WI38 (cell line): ENCODE measurements around the gene UBE2I.
"Not testable (repeated sequence)": the region's sequence is repeated elsewhere in the genome, so short reads cannot be mapped to it uniquely, and the experiment has no call there.

Experiments used
- H3K4me3 ChIP-seq: 2 replicates; pipeline ENCODE4 v1.5.1; 2011; ENCODE audit warnings: low read depth, mild to moderate bottlenecking, control low read depth, low read length
- CTCF ChIP-seq: IDR thresholded peaks from 2 replicates; pipeline ENCODE4 v1.5.1; 2012; ENCODE audit warnings: low read depth, mild to moderate bottlenecking, control low read depth, low read length

Gene UBE2I

GRCh38 chr16:1290063-1290501 lies 19.4 kb upstream of the UBE2I start:
- H3K4me3 ChIP-seq = no peak overlapping the region
- TF ChIP-seq CTCF = no peak

DNA sequence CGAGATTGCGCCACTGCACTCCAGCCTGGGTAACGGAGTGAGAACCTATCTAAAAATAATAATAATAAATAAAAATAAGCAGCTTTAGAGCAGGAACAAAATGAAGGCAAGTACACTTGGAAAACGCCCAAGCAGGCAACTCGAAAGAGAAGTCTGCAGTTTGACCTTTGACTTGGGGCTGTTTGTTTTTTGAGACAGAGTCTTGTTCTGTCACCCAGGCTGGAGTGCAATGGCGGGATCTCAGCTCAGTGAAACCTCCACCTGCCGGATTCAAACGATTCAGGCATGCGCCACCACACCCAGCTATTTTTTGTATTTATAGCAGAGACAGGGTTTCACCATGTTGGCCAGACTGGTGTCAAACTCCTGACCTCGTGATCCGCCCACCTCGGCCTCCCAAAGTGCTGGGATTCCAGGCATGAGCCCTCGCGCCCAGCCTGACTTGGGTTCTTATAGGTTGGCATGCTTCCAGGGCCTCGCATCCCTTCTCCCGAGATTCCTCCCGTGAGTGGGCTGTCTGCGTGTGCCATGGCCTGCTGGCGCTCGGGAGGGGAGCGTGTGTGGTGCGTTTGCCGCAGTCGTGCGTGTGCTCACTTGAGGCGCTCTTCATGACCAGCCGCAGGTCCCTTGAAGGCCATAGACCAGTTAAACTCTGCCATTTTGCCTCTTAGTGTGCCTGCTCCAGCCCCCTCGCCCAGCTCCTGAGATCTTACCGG lies 18.4 kb upstream of the UBE2I start:
- no peak for TF ChIP-seq CTCF
- H3K4me3 ChIP-seq = no peak overlapping the region

DNA sequence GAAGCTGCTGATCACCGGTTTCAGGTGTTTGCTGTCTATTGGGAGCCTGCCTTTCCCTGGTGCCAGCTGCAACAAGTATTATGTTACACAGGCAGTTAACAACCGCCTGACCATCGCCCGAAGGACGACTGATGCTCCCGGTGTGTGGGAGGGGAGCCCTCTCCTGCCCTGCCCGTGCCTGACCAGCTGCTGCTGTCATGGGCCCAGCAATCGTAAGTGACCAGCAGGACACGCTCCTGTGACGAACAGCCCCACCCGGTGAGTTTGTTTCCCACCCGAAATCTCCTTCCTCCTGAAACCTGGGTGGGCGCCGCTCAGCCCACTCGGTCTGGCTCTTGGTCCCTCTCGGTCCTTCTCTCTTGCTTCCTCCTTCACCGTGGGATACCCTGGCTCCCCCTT lies 17.9 kb upstream of the UBE2I start:
- TF ChIP-seq CTCF = no peak

DNA sequence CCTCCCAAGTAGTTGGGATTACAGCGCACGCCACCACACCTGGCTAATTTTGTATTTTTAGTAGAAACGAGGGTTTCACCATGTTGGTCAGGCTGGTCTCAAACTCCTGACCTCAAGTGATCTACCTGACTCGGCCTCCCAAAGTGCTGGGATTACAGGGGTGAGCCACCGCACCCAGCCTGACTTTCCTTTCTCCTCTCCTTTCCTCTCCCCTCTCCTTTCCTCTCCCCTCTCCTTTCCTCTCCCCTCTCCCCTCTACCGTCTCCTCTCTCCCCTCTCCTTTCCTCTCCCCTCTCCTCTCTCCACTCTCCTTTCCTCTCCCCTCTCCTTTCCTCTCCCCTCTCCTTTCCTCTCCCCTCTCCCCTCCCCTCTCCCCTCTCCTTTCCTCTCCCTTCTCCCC lies 17.2 kb upstream of the UBE2I start:
- not testable (repeated sequence) for H3K4me3 ChIP-seq

More for the DNA sequence above, 17.9 kb upstream of the UBE2I start:
- no peak overlapping the region for H3K4me3 ChIP-seq

- not testable (repeated sequence) for H3K4me3 ChIP-seq
These were observed 16.6 kb upstream of the UBE2I start for GRCh38 chr16:1292808-1293207.

GRCh38 chr16:1293921-1294656 lies 15.3 kb upstream of the UBE2I start:
- H3K4me3 ChIP-seq = no peak overlapping the region
- no peak for TF ChIP-seq CTCF

GRCh38 chr16:1295465-1295864 lies 14.0 kb upstream of the UBE2I start:
- TF ChIP-seq CTCF = no peak
- no peak overlapping the region for H3K4me3 ChIP-seq

DNA sequence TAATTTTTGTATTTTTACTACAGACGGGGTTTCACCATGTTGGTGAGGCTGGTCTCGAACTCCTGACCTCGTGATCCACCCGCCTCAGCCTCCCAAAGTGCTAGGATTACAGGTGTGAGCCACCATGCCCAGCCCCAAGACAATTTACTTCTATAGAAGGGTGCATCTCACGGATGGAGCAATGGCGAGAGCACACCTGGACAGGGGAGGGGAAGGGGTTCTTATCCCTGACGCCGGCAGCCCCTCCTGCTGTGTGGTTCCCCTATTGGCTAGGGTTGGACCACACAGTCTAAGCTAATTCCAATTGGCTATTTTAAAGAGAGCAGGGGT lies 12.8 kb upstream of the UBE2I start:
- not testable (repeated sequence) for H3K4me3 ChIP-seq
